OCI-M1 (cell line): Measurements from ENCODE around the gene ANKS1A.

Experiments
- DNase-seq: peaks from one replicate; lab custom pipeline; 2025; lab: John Stamatoyannopoulos, UW

ANKS1A gene

GRCh38 chr6:35071347-35071994, 182.4 kb downstream of the ANKS1A start:
- no peak for DNase-seq

GRCh38 chr6:35072051-35072697, 183.1 kb downstream of the ANKS1A start:
- no peak for DNase-seq

- no peak for DNase-seq
These were observed 183.6 kb downstream of the ANKS1A start for GRCh38 chr6:35072698-35073055.

GRCh38 chr6:35073211-35073610, 184.2 kb downstream of the ANKS1A start:
- DNase-seq = no peak

GRCh38 chr6:35073766-35074471, 184.9 kb downstream of the ANKS1A start:
- no peak for DNase-seq

GRCh38 chr6:35076997-35077712, 188.1 kb downstream of the ANKS1A start:
- no peak for DNase-seq

- no peak for DNase-seq
These were observed 188.7 kb downstream of the ANKS1A start for GRCh38 chr6:35077713-35078105.

- no peak for DNase-seq
These were observed 189.3 kb downstream of the ANKS1A start for GRCh38 chr6:35078226-35078850.

- DNase-seq = no peak
These were observed 189.8 kb downstream of the ANKS1A start for GRCh38 chr6:35078896-35079295.

- no peak for DNase-seq
These were observed 190.4 kb downstream of the ANKS1A start for GRCh38 chr6:35079311-35080000.

- no peak for DNase-seq
These were observed 191.1 kb downstream of the ANKS1A start for GRCh38 chr6:35080016-35080680.

GRCh38 chr6:35080821-35081425, 191.9 kb downstream of the ANKS1A start:
- DNase-seq = no peak

GRCh38 chr6:35081426-35081851, 192.4 kb downstream of the ANKS1A start:
- DNase-seq = no peak

GRCh38 chr6:35082046-35082732, 193.1 kb downstream of the ANKS1A start:
- no peak for DNase-seq

GRCh38 chr6:35082733-35083403, 193.8 kb downstream of the ANKS1A start:
- no peak for DNase-seq

GRCh38 chr6:35083507-35083906, 194.5 kb downstream of the ANKS1A start:
- no peak for DNase-seq

- DNase-seq = no peak
These were observed 195.0 kb downstream of the ANKS1A start for GRCh38 chr6:35084041-35084491.

- no peak for DNase-seq
These were observed 195.6 kb downstream of the ANKS1A start for GRCh38 chr6:35084511-35085203.
